Ramos (cell line): ENCODE results near the gene PPP1R1B.

Experiments used
- in situ Hi-C: fragments of 300-500 bp; cut with MboI; formaldehyde crosslinking; loops from one replicate; pipeline ENCODE4 v1.14.3; 2022; ENCODE audit warnings: low sequenced_read_pairs; ENCODE audit not compliant: unreplicated experiment

Gene PPP1R1B

DNA sequence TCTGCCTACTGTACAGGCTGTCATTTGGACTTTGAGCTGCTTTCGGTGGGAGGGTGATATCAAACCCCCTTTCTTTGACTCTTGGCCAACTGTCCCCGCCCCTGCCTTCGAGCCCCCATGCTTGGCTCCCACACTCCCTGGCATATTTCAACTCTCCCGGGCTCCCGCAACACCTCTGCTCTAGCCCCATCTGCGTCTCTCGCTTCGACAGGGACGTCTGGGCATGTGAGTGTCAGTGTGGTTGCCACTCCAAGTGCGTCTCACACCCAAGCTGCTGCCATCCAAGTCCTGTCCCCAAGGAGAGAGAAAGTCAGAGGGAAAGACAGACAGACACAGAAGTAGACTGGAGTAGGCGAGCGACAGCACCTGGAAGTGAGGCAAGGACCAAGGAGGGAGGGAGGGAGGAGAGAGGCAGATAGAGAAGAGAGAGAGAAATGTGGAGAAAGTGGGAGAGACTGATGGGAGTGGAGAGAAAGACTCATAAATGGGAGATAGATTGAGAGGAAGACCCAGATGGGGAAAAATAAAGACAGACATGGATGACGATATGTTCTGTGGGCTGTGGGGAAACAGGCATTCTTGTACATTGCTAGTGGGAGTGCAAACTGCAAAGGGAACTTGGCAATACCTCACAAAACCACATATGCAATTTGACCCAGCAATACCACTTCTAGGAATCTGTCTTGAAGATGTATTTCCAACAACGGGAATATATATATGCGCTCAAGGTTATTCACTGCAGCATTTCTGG, 22.0 kb downstream of the PPP1R1B start:
- in situ Hi-C loops: no loop called here

DNA sequence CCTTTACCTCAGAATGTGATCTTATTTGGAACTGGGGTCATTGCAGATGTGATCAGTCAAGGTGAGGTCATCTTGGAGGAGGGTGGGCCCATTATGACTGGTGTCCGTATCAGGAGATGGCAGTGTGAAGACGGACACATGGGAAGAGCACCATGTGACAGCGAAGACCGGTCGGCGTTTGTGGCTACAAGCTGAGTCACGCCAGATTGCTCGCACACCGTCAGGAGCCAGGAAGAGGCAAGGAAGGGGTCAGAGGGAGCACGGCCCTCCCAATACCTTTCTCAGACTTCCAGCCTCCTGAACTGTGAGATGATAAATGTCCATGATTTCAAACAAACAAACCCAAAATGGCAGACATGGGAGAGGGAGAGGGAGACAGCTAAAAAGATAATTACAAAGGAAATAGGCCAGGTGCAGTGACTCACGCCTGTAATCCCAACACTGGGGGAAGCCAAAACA, 23.4 kb downstream of the PPP1R1B start:
- in situ Hi-C loops: no loop called here

DNA sequence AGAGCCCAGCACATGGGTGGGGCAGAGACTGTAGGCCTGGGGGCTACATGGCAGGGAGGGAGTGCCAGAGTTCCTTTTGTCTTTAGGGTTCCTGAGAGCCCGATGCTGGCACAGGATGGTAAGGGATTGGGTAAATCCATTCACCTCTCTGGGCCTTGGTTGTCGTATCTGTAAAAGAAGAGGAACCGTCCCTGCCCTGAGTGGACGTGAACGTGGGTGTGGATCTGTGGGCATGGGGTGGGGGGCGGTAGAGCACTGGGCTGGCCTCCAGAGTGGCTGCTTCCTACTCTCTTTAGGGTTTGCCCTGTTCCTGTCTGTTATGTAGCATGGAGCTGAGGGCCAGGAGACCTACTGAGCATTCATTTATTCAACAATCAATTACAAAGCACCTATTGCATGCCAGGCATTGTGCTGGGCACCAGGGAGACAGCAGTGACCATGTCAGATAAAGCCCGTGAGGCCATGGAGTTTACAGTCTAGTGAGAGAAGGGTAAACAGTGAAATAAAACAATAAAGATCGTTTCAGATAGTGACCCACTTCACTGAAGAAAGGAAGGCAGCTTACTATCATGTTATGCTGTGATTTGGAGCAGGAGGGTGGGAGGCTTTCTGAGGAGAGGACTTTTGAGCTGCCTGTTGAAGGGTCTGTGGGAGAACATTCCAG, 25.3 kb downstream of the PPP1R1B start:
- in situ Hi-C loops: no loop called here

DNA sequence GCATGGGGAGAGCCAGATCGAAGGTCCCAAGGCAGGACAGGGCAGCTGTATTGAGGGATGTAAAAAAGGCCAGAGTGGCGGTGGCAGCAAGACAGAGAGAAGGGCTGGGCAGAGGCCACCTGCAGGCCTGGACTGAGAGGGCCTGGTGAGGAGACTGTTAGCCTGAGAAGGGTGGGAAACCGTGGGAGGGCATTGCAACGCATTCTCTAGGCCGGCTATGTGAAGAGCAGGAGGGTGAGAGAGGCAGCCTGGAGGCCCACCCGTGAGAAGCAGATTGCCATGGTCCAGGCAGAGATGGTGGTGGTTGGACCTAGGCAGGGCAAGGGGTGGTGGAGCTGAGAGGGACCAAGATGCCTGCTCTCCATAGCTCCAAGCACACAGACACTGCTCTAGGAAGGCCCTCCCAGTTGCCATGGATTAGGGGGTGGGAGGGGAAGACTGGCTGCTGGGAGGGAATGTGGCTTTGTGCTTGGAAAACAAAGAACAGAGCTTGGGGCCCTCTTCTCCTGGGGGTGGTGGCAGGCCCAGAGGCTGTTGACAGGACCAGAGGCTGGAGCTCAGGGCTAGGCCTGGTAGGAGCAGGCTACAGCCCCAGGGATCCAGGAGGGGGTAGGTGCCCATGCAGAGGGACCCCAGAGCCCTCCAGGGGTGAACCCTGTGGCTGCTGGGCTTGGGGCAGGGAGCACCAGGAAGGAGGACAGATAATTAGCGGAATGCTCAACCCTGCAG, 26.0 kb downstream of the PPP1R1B start:
- in situ Hi-C loops: no loop called here

DNA sequence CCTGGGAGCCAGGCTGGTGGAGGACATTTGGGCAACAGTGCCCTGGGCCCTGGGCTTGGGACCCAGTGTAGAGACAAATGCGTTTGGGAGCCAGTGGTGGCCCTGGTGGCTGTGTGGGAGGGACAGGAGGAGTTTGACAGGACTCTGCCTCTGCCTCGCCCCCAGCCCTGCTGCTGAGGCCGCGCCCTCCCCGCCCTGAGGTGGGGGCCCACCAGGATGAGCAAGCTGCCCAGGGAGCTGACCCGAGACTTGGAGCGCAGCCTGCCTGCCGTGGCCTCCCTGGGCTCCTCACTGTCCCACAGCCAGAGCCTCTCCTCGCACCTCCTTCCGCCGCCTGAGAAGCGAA, 26.5 kb downstream of the PPP1R1B start:
- in situ Hi-C loops: no loop called here

GRCh38 chr17:39653662-39654331, 27.0 kb downstream of the PPP1R1B start:
- in situ Hi-C loops: no loop called here

- in situ Hi-C loops: no loop called here
Measured at GRCh38 chr17:39655105-39655504, 28.4 kb downstream of the PPP1R1B start.

DNA sequence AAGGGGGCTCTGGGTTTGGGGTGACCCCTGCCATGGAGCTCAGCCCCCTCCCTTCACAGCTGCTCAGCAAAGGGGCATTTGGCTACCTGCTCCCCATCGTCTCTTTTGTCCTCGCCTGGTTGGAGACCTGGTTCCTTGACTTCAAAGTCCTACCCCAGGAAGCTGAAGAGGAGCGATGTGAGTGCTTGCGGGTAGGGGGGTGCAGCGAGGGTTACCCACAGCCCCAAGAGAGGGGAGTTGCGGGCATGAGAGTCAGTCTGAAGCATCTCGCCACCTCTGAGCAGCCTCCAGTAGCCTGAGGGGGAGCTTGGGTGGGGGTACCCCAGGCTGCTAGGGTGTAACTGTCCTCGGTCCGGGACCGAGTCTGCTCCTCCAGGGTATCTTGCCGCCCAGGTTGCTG, 31.6 kb downstream of the PPP1R1B start:
- in situ Hi-C loops: no loop called here

GRCh38 chr17:39658760-39659159, 32.0 kb downstream of the PPP1R1B start:
- in situ Hi-C loops: no loop called here

- in situ Hi-C loops: no loop called here
Measured at GRCh38 chr17:39659279-39660010, 32.7 kb downstream of the PPP1R1B start.

DNA sequence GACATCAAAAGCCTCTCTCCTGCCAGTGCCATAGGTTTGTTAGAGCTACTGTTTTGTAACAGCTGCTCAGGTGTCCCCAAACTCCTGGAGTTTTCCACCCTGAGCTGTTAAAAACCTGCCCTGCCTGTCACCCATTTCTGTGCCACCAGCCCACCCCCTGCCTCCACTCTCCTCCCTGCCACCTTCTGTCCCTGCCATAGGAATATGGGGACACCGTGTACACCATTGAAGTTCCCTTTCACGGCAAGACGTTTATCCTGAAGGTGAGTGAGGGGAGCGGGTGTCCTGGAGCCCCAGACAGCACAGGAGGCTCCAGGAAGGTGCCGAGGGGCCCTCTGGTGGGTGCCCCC, 33.2 kb downstream of the PPP1R1B start:
- in situ Hi-C loops: no loop called here

GRCh38 chr17:39660397-39661385, 33.9 kb downstream of the PPP1R1B start:
- in situ Hi-C loops: no loop called here

- in situ Hi-C loops: no loop called here
Measured at GRCh38 chr17:39661744-39662541, 35.2 kb downstream of the PPP1R1B start.

DNA sequence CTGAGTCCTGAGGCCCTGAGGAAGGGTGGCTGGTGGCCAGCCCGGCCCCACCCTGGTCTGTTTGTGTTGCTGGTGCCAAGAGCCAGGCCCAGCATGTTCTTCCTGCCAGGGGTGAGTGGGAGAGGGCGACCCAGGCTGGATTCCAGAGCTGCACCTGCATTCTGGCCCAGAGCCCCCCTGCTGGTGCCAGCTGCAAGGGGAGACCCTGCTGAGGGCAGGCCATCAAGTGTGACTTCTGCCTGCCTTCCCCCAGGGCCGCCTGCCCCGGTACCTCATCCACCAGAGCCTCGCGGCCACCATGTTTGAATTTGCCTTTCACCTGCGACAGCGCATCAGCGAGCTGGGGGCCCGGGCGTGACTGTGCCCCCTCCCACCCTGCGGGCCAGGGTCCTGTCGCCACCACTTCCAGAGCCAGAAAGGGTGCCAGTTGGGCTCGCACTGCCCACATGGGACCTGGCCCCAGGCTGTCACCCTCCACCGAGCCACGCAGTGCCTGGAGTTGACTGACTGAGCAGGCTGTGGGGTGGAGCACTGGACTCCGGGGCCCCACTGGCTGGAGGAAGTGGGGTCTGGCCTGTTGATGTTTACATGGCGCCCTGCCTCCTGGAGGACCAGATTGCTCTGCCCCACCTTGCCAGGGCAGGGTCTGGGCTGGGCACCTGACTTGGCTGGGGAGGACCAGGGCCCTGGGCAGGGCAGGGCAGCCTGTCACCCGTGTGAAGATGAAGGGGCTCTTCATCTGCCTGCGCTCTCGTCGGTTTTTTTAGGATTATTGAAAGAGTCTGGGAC, 36.0 kb downstream of the PPP1R1B start:
- in situ Hi-C loops: no loop called here

DNA sequence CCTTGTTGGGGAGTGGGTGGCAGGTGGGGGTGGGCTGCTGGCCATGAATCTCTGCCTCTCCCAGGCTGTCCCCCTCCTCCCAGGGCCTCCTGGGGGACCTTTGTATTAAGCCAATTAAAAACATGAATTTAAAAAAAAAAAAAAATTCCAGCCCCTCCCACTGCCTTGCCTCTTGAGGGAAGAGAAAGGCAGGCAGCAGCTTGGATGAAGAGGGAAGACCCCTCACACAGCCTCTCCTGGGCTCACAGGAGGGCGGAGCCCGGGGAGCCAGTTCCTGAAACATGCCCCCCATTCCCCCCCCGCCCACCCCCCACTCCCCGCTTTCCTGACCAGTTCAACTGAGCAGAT, 36.6 kb downstream of the PPP1R1B start:
- in situ Hi-C loops: no loop called here

DNA sequence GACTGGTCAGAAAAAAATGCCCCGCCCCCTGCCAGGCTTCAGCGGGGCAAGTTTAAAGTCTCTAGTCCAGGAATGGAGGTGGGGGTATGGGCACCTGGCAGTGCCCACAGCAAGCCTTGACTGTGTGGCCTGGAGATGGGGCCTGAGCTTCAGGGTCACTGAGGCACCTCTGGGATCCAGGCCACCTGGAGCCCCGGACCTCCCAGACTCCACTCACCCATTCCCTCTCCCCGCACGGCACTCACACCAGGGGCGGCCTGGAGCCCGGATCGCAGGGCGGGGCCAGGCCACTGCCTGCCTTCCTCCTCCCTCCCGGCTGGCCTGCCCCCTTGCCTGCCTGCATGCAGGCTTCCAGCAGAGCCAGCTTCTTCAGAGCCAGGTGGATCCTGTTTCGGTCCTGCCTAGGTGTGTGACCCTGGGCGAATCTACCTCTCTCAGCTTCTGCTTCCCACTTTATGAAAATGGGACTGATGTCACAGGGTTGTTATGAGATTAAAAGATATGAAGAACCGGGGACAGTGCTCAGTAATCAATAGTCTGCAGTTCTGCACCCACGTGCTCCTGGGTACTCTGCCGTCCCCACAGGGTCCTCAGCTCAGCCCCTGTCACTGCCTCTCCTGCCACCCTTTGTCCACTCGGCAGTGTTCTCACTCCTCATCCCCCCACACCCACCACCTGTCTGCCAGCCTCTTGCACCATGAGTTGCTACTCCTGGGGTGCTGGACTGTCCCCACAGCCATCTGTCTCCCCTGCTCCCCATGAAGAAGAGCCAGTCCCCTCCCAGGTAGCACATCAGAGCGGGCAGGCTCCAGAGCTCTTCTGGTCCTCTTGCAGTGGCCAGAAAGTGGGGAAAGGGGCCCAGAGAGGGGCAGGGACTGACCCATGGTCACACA, 37.2 kb downstream of the PPP1R1B start:
- in situ Hi-C loops: no loop called here
